Stimulated activated CD8-positive, alpha-beta memory T cell treated with anti-CD3 and anti-CD28 coated beads, Interleukin-15, amount 100 ng/mL, for 24 hours (primary cell): Measurements from ENCODE around the gene SCAP.
"Not testable (repeated sequence)": the region's sequence is repeated elsewhere in the genome, so short reads cannot be mapped to it uniquely, and the experiment has no call there.

Experiments used
- DNase-seq: peaks from one replicate; pipeline ENCODE4 v3.0.0-alpha.2; 2020; ENCODE audit warnings: low read depth

SCAP gene

DNA sequence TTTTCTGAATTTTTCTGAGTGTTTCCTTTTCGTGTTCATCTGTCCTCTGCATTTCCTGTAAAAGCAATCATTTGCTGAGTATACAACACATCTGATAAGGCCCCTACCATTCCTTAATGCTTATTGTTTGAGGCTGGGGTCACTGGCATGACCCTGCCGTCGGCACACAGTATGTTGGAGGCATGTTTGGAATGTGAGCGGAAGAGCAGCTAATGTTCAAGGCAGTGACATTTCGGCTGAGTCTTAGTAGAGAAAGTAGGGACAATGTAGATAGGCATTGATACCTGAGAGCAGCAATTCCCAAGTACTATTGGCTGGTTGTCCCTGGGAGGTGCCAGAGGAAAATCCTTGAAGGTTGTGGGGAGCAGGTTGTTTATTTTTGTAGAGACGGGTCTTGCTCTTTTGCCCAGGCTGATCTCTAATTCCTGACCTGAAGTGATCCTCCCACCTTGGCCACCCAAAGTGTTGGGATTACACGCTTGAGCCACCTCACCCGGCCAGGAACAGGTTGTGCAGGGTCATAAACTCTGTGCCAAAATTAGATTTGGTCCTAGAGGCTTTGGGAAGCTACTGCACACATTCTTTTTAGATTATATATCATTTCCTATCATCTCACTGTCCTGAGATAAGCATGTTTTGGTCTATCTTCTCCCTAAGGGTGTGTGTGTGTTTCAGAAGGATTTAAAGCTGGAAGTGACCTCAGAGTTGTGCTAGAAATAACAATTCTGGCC, 81.4 kb downstream of the SCAP start:
- DNase-seq = no peak

DNA sequence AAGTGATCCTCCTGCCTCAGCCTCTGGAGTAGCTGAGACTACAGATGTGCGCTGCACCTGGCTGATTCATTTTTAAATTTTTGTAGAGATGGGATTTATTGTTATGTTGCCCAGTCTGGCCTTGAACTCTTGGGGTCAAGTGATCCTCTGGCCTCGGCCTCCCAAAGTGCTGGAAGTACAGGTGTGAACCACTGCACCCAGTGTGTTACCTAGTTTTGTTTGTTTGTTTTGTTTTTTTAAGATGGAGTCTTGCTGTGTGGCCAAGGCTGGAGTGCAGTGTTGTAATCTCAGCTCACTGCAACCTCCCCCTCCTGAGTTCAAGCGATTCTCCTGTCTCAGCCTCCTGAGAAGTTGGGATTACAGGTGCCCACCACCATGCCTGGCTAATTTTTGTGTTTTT, 82.8 kb downstream of the SCAP start:
- DNase-seq = no peak

DNA sequence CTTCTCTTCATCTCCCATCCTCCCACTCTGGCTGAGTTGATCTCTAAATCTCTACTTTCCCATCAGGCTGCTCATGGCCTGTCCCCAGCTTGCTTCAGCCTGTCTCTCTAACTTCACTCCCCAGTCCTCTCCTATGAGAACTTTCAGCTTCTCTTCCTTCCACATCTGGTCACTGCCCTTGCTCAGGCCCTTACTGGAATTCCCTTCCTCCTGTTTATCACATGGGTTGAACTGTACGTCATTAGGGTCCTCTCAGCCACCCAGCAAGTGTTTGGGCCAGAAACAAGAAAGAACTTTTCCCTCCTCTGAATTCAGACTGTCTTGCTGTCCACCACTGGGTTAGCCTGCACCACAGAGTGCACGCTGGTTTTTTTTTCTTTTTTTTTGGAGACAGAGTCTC, 89.9 kb downstream of the SCAP start:
- no peak for DNase-seq

DNA sequence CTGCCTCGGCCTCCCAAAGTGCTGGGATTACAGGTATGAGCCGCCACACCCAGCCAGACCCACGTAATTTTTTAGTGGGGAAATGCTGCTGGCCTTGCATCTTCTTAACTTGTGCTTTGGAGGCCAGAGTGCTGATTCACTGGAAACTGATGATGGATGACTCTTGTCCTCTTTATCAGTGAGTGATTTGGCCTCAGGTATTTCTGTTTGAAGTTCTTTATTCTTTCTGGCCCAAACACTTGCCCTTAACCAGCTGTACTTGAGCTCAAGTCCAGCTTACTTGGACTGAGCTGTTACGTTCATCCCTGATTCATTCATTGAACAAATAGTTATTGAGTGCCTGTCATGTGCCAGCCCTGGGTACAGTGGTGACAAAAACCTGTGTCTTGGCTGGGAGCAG, 90.7 kb downstream of the SCAP start:
- no peak for DNase-seq

DNA sequence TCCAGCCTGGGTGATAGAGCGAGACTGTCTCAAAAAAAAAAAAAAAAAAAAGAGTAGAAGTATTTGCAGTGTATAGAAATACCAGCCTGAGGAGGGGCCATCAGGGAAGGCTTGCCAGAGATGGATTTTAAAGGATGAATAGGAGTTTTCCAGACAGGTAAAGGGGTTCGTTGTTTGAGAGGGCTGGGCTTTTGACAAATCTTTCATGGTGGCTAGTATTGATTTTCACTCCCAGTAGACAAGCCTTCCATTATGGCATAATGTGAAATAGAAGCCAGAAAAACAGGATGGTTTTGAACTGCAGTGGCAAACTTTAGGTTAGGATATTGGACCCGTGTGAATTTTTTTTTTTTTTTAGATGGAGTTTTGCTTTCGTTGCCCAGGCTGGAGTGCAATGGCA, 91.3 kb downstream of the SCAP start:
- no peak for DNase-seq

DNA sequence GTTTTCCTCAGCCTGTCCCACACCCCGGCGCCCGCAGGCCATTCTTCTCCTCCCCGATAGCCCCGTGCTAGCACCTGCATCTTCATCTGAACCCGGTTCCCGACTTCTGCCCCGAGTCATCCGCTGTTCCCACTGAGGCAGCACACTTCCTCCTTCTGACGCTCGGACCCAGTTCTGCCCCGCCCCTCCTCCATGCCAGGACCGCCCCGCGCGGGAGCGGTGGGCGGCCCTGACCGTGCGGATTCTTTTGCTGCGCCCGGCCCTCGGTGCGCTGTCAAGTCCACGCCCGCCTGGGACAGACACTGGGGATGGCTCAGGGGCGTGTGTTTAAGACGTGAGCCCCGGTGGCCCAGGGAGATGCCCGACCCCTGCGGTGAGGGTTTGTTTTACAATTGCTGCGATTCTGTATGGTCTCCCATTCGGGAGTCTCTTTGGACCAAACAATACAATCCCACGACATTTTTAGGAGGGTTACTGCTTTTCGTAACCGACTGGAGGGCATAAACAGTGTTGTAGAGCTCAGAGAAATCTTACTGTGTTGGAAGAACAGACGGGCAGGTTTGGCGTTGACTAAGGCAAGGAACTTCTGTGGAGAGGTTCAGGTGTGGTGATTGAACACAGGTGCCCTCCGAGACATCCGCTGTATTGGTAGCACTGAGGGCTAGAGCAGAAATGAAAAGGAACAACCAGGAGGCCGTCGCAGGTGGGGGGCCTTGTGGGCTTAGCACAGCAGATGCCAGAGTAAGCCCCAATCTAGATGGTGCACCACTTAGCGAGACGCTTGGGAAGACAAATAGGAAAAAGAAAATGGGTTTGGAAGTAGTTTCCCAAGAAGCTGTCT, 94.2 kb downstream of the SCAP start:
- peak; percentile 59 for DNase-seq

DNA sequence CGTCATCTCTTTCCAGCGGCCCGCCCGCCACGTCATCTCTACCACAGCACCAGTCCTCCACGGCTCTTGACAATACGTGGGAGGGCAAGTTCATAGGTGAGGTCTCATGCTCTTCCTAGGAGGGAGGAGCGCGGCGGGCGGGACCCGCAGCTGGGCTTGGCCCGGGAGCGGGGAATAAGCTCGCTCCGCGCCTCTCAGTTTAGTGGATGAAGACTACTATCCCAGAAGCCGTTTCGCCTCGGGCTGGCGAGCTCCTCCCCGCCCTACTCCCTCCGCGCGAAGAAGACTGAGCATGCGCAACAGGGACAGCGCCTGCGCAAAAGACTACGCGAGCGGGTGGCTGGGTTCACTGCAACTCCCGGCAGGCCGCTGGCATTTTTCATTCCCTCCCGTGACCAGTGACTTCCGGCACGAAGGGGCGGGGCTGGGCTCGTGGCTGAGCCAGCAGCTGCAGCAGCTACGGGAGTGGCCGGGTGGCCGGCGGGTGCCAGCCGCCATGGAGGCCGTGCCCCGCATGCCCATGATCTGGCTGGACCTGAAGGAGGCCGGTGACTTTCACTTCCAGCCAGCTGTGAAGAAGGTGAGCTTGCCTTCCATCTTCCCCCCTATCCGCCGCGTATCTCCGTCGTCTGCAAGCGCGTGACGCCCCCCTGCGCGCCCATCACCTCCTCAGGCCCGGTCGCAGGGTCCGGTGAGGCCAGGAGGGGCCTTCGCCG, 95.0 kb downstream of the SCAP start, which contains the start of gene PTPN23:
Gene PTPN23 (plus strand): TSS at position 421 of the 716 bp plus-strand sequence. CDS start 76 bp downstream, at position 497.
- DNase-seq = peak; percentile 96

DNA sequence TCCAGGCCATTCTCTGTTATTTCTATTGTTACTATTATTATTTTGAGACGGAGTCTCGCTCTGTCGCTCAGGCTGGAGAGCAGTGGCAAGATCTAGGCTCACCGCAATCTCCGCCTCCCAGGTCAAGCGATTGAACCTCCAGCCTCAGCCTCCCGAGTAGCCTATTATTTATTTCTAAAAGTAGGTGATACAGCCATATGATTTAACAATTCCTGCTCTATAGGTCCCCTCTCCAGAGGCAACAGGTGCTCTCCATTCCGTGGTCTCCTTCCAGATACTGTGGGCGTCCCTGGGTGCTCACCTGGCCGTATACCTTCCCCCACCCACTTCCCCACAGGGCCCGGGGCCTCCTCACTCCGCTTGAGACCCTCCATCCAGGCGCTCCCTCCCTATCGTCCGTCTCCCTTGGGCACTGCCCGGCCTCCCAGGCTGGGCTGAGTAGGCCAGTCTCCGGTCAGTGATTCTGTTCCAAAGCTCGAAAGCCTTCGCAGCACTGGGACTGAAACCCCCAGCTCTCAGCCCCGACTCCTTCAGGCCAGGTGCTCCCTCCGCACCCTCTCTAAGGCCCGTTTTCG, 95.6 kb downstream of the SCAP start:
- DNase-seq = no peak

DNA sequence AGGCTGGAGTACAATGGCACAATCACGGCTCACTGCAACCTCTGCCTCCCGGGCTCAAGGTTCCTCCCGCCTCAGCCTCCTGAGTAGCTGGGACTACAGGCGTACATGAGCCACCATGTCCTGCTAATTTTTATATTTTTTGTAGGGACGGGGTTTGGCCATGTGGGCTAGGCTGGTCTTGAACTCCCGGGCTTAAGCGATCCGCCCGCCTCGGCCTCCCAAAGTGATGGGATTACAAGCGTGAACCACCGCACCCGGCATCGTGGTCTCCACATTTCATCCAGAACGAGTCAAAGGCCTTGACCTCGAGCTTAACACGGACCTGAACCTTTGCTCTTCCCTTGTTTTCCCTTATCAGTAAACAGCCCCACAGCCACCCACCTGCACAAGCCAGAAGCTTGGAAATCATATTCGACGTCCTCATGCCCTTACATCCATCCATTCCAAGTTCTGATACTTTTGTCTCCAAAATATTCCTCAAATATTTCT, 96.3 kb downstream of the SCAP start:
- DNase-seq = no peak

DNA sequence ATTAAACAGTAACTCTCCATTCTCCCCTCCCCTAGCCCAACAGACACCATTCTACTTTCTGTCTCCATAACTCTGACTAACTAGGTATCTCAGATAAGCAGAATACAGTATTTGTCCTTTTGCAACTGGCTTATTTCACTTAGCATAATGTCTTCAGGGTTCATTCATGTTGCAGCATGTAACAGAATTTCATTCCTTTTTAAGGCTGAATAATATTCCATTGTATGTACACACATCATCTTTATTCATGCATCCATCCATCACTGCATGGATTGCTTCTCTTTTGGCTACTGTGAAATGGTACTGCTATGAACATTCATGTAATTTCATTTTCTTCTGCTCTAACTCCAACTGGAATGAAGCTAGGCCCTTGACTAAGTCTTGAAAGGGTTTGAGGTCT, 96.9 kb downstream of the SCAP start:
- DNase-seq = no peak

DNA sequence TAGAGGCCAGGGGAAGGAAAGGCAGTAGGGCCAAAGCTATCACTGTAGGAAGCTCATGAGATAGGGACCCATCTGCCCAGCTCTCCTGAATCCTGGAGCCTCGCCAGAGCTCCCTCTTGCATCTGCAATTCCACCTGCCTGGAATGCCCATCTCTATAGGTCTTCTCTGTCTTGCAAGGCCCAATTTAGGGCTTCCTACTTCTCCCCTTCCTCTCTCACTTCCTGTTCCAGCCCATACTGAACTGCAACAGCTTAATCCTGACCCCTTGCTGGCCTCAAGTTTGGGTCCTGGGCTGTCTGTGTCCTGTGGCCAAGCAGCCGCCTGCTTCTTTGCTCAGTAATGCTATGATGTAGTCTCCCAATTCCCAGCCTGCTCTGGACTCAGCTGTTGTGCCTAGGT, 98.6 kb downstream of the SCAP start:
- DNase-seq = no peak

DNA sequence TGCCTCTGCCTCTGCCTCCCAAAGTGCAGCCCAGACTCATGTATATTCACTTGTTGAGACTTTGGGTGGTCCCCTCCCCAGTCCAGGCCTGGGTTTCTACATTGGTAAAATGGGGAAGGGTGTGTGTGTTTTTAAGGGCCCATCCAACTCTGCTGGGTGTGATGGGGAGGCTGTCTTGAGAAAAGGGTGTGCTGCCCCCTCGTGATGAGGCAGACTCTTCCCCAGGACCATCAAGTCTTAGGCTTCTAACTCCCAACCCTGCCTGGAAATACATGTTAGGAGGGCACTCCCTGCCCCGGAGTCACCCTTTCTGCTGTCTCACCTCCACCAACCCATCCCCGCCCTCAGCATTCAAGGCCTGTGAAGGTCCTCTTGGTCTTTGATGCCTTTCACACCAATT, 99.3 kb downstream of the SCAP start:
- DNase-seq = no peak

DNA sequence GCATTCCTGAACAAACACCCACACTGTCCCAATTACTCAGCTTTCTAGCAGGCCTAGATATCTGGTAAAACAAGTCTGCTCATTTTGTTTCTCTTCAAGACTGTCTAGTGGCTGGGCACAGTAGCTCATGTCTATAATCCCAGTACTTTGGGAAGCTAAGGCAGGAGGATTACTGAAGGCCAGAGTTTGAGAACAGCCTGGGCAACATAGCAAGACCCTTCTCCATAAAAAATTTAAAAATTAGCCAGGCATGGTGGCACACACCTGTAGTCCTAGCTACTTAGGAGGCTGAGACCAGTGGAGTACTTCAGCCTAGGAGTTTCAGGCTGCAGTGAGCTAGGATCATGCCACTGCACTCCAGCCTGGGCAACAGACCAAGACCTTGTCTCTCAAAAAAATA, 101.2 kb downstream of the SCAP start:
- no peak for DNase-seq

DNA sequence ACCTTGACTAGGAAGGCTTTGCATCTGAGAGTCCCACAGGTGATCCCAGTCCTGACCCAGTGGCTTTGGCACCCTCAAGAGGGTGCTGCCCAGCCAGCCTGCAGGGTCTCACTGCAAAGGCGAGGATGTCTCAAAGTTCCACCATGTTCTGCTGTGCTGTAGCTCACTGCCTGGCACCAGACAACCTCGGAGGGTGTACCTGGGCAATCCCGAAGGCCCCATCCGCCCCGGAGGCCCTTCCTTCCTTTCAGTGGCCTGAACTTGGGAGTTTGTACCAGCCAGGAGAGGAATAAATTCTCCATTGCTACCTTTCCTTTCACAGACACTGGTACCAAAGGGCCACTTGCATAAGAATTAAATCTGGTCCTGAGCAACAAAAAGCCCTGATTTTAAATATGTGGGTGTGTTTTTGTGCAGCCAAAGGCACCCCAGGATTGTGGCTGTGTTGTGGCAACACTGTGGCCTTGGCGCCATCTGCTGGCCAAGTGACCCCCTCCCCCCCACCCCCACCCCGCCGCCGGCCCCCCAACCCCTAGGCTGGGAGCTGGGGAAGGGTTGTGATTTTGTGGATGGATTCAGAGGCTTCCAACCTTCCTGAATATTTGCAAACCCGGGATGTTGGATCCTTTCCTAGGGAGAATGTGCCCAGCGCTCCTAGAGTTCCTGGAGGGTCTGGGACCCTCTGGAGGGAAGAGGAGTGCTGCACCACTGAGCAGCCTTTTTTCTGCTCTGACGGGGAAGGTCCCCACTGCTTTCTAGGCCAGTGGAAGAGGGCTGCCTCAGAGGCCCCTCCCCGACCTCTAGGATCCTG, 104.6 kb downstream of the SCAP start:
- no peak for DNase-seq

DNA sequence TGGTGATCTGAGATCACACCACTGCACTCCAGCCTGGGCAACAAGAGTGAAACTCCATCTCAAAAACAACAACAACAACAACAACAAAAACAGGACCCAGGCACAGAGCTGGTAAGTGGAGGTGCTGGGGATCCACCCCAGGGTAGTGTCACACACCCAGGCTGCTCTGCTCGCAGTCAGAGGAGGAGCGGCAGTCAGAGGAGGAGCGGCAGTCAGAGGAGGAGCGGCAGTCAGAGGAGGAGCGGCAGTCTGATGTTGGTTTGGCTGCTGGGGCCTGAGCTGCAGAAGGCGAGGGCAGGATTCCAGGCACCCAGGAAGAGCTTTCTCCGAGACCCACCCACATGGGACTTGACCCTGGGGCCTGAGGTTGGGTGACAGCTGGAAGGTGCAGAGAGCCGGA, 105.7 kb downstream of the SCAP start:
- DNase-seq = not testable (repeated sequence)

DNA sequence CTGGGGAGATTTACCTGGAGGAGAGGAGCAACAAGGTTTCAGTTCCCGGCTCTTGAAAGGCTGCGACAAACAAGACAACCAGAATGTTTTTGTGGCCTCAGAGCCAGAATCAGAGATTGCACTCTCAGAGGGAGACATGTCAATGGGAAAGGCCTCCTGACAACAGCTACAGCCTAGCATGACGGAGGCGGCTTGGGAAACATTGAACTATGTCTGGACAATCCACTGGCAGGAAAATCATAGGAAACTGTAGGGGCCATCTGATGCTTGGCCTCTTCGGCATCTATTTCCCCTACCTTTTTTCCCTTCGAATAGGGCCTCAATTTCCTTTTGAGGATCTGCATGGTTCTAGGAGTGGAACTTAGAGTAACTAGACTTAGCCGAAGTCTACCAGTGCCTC, 108.1 kb downstream of the SCAP start:
- DNase-seq = no peak

DNA sequence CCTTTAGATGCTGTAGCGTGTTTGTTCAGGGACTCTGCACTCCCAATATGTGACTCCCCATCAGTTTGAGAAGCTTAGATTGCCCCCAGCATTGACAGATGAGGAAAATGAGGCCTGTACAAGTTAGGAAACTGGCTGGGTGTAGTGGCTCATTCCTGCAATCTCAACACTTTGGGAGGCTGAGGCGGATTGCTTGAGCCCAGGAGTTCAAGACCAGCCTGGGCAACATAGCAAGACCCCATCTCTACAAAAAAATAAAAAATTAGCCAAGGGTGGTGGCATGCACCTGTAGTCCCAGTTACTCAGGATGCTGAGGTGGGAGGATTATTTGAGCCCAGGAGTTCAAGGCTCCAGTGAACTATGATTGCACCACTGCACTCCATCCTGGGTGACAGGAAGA, 108.9 kb downstream of the SCAP start:
- DNase-seq = no peak

DNA sequence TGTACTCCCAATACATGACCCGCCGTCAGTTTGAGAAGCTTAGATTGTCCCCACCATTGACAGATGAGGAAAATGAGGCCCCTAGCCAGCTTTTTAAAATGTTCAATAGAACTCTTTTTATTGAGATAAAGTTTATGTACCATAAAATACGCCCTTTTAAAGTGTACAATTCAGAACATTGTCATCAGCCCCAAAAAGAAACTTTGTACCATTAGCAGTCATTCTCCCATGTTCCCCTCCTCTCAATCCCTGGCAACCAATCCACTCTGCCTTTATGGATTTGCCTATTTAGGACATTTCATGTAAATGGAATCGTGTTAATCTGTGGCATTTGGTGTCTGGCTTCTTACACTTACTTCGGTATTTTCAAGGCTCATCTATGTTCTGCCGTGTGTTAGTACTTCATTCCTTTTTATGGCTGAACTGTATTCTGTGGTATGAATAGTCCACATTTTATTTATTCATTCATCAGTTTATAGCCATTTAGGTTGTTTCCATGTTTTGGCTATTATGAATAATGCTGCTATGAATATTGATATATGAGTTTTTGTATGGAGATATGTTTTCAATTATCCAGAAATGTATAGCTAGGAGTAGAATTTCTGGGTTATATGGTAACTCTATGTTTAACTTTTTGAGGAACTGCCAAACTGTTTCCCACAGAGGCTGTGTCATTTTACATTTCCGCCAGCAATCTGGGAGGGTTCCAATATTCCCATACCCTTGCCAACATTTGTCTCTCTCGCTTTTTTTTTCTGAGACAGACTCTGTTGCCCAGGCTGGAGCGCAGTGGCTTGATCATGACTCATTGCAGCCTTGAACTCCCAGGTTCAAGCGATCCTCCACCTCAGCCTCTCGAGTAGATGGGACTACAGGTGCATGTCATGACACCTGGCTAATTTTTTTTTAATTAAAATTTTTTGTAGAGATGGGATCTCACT, 110.3 kb downstream of the SCAP start:
- DNase-seq = no peak
